B cell (primary cell): ENCODE data around the gene TFF2.

Experiments
- EZH2 ChIP-seq: IDR thresholded peaks from 2 replicates; pipeline ENCODE4 v1.6.1; 2012; ENCODE audit warnings: borderline replicate concordance, low read depth, mild to moderate bottlenecking, moderate library complexity, low read length; ENCODE audit not compliant: insufficient read depth, poor library complexity, severe bottlenecking
- TF ChIP-seq, protein P1 (sequence below): fragments of 200-600 bp; IDR thresholded peaks from one replicate; pipeline ENCODE4 v1.8.0; 2022; ENCODE audit warnings: antibody characterized with exemption, mild to moderate bottlenecking

- TF ChIP-seq, protein P1, sequence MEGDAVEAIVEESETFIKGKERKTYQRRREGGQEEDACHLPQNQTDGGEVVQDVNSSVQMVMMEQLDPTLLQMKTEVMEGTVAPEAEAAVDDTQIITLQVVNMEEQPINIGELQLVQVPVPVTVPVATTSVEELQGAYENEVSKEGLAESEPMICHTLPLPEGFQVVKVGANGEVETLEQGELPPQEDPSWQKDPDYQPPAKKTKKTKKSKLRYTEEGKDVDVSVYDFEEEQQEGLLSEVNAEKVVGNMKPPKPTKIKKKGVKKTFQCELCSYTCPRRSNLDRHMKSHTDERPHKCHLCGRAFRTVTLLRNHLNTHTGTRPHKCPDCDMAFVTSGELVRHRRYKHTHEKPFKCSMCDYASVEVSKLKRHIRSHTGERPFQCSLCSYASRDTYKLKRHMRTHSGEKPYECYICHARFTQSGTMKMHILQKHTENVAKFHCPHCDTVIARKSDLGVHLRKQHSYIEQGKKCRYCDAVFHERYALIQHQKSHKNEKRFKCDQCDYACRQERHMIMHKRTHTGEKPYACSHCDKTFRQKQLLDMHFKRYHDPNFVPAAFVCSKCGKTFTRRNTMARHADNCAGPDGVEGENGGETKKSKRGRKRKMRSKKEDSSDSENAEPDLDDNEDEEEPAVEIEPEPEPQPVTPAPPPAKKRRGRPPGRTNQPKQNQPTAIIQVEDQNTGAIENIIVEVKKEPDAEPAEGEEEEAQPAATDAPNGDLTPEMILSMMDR, result no peak
- no peak for TF ChIP-seq EZH2
These were observed 52.1 kb downstream of the TFF2 start for GRCh38 chr21:42298657-42299056.
